Stimulated activated CD4-positive, alpha-beta T cell treated with anti-CD3 and anti-CD28 coated beads, TNF-alpha, amount 100 ng/mL, for 24 hours (primary cell): ENCODE measurements around the gene VWA5A.
"Not testable (repeated sequence)": the region's sequence is repeated elsewhere in the genome, so short reads cannot be mapped to it uniquely, and the experiment has no call there.

Source experiments
- DNase-seq, 3 experiments: peaks; one replicate each; pipeline ENCODE4 v3.0.0-alpha.2; 2020; ENCODE audit warnings: low read depth in 3 of 3

VWA5A gene

GRCh38 chr11:124094731-124095130 is 20.5 kb upstream of the VWA5A start:
- no peak for DNase-seq

GRCh38 chr11:124096364-124096763 is 18.9 kb upstream of the VWA5A start:
- DNase-seq = no peak

GRCh38 chr11:124098141-124098540 is 17.1 kb upstream of the VWA5A start:
- no peak for DNase-seq

GRCh38 chr11:124101737-124102136 is 13.5 kb upstream of the VWA5A start:
- no peak for DNase-seq

- DNase-seq = no peak
Observed at GRCh38 chr11:124108156-124108555, 7.1 kb upstream of the VWA5A start.

GRCh38 chr11:124109377-124109776 is 5.9 kb upstream of the VWA5A start:
- DNase-seq = no peak

GRCh38 chr11:124110201-124110600 is 5.0 kb upstream of the VWA5A start:
- DNase-seq = no peak

- DNase-seq = no peak
Observed at GRCh38 chr11:124113890-124114289, 1.4 kb upstream of the VWA5A start.

- DNase-seq = no peak
Observed at GRCh38 chr11:124115782-124116616, 749 bp downstream of the VWA5A start.

- no peak for DNase-seq
Observed at GRCh38 chr11:124119103-124119502, 3.9 kb downstream of the VWA5A start.

- DNase-seq = no peak
Observed at GRCh38 chr11:124120891-124121290, 5.6 kb downstream of the VWA5A start.

GRCh38 chr11:124122123-124122522 is 6.9 kb downstream of the VWA5A start:
- no peak for DNase-seq

GRCh38 chr11:124123622-124124021 is 8.4 kb downstream of the VWA5A start:
- no peak for DNase-seq

GRCh38 chr11:124127134-124127533 is 11.9 kb downstream of the VWA5A start:
- not testable (repeated sequence) for DNase-seq

GRCh38 chr11:124143034-124143433 is 27.8 kb downstream of the VWA5A start:
- no peak for DNase-seq

GRCh38 chr11:124147951-124148350 is 32.7 kb downstream of the VWA5A start:
- DNase-seq = no peak

GRCh38 chr11:124150684-124151083 is 35.4 kb downstream of the VWA5A start:
- DNase-seq = no peak

GRCh38 chr11:124152770-124153407 is 37.6 kb downstream of the VWA5A start:
- DNase-seq = no peak

- no peak for DNase-seq
Observed at GRCh38 chr11:124153821-124154220, 38.6 kb downstream of the VWA5A start.

- DNase-seq = no peak
Observed at GRCh38 chr11:124159481-124159880, 44.2 kb downstream of the VWA5A start.

- no peak for DNase-seq
Observed at GRCh38 chr11:124160986-124161385, 45.7 kb downstream of the VWA5A start.

- no peak for DNase-seq
Observed at GRCh38 chr11:124167826-124168231, 52.6 kb downstream of the VWA5A start.

GRCh38 chr11:124168796-124169195 is 53.5 kb downstream of the VWA5A start:
- DNase-seq = no peak
